GM23338 (cell line): ENCODE measurements around the gene SLC30A5. TPM values are rescaled to one million over a fixed set of nuclear protein-coding genes. Genes with fewer than 3 reads are reported as not detected.

ENCODE experiments used
- ATAC-seq: fragments of 200-7000 bp; cut with Tn5 transposase; 3 replicates; pipeline ENCODE4 v1.9.1; 2020
- DNase-seq: peaks from one replicate; pipeline ENCODE4 v3.0.0-alpha.2; 2015; ENCODE audit warnings: low spot score
- H2AFZ ChIP-seq: fragments of 200-600 bp; sonication (generic); 2 replicates; pipeline ENCODE4 v1.8.0; 2016; ENCODE audit warnings: antibody characterized with exemption, mild to moderate bottlenecking, moderate library complexity
- H3F3A ChIP-seq: fragments of 200-600 bp; sonication (generic); replicated peaks from 2 replicates; pipeline ENCODE4 v1.8.0; 2017; ENCODE audit warnings: antibody characterized with exemption, mixed run types, low read depth
- H3K27ac ChIP-seq: fragments of 200-600 bp; sonication (generic); 2 replicates; pipeline ENCODE4 v1.6.1; 2016; ENCODE audit warnings: low read depth
- H3K27me3 ChIP-seq: fragments of 200-600 bp; sonication (generic); 2 replicates; pipeline ENCODE4 v1.8.0; 2016; ENCODE audit warnings: mild to moderate bottlenecking, mixed run types, moderate library complexity; ENCODE audit not compliant: insufficient read depth
- H3K36me3 ChIP-seq: fragments of 200-600 bp; sonication (generic); 2 replicates; pipeline ENCODE4 v1.8.0; 2016; ENCODE audit warnings: mild to moderate bottlenecking; ENCODE audit not compliant: insufficient read depth
- H3K4me1 ChIP-seq: fragments of 200-600 bp; sonication (generic); 2 replicates; pipeline ENCODE4 v1.8.0; 2016; ENCODE audit warnings: mild to moderate bottlenecking, moderate library complexity; ENCODE audit not compliant: insufficient read depth
- H3K4me2 ChIP-seq: fragments of 200-600 bp; sonication (generic); 2 replicates; pipeline ENCODE4 v1.7.1; 2017; ENCODE audit warnings: mixed run types
- H3K4me3 ChIP-seq: fragments of 200-600 bp; sonication (generic); 2 replicates; pipeline ENCODE4 v1.6.1; 2016; ENCODE audit warnings: mixed run types
- H3K79me2 ChIP-seq: fragments of 200-600 bp; sonication (generic); replicated peaks from 2 replicates; pipeline ENCODE4 v1.8.0; 2017; ENCODE audit warnings: mild to moderate bottlenecking; ENCODE audit not compliant: insufficient read depth
- H3K9me2 ChIP-seq: fragments of 200-600 bp; sonication (generic); 2 replicates; pipeline ENCODE4 v1.8.0; 2017; ENCODE audit not compliant: insufficient read depth
- H4K20me1 ChIP-seq: fragments of 200-600 bp; sonication (generic); replicated peaks from 2 replicates; pipeline ENCODE4 v1.8.0; 2017; ENCODE audit warnings: mild to moderate bottlenecking; ENCODE audit not compliant: insufficient read depth
- H3K27ac Mint-ChIP-seq: 2 replicates; pipeline ENCODE4 v1.8.0; 2020; ENCODE audit warnings: inconsistent platforms, mild to moderate bottlenecking, moderate library complexity, mixed read lengths
- H3K27me3 Mint-ChIP-seq: 3 replicates; pipeline ENCODE4 v1.8.0; 2022; ENCODE audit warnings: low read depth, mild to moderate bottlenecking, moderate library complexity, mixed read lengths, inconsistent platforms; ENCODE audit not compliant: insufficient read depth, poor library complexity
- H3K36me3 Mint-ChIP-seq: 3 replicates; pipeline ENCODE4 v1.8.0; 2021; ENCODE audit warnings: low read depth, mild to moderate bottlenecking, inconsistent platforms, moderate library complexity, mixed read lengths
- H3K4me1 Mint-ChIP-seq: 3 replicates; pipeline ENCODE4 v1.8.0; 2020; ENCODE audit warnings: mild to moderate bottlenecking, inconsistent platforms, mixed read lengths
- H3K4me3 Mint-ChIP-seq: 3 replicates; pipeline ENCODE4 v1.8.0; 2021; ENCODE audit warnings: moderate library complexity, mild to moderate bottlenecking, inconsistent platforms, mixed read lengths
- H3K9me3 Mint-ChIP-seq: 3 replicates; pipeline ENCODE4 v1.8.0; 2020; ENCODE audit warnings: moderate library complexity, mild to moderate bottlenecking, inconsistent platforms, mixed read lengths
- CREB1 ChIP-seq: fragments of 250-450 bp; sonication (Bioruptor Pico); IDR thresholded peaks from 2 replicates; pipeline ENCODE4 v1.5.0; 2020; ENCODE audit warnings: low read depth, mild to moderate bottlenecking, moderate library complexity
- POLR2AphosphoS5 ChIP-seq: IDR thresholded peaks from 2 replicates; pipeline ENCODE4 v1.6.1; 2016; ENCODE audit warnings: antibody characterized with exemption, low read depth
- STAT1 ChIP-seq: IDR thresholded peaks from one replicate; pipeline ENCODE4 v1.6.1; 2016; ENCODE audit warnings: antibody characterized with exemption; ENCODE audit not compliant: unreplicated experiment
- polyA plus RNA-seq: library from polyadenylated mRNA; unstranded; fragments of >200 nt; fragmentation: Nextera tagmentation; extraction: Ambion mirVana; gene quantifications from 2 replicates; pipeline ENCODE4 v1.2.1, GENCODE V29; 2016
- total RNA-seq: library from RNA; depleted of rRNA; stranded (reverse); fragments of >200 nt; shearing (Covaris generic); gene quantifications from 2 replicates; pipeline ENCODE4 v1.2.3, GENCODE V29; 2014
- TF ChIP-seq, protein P1 (sequence below): fragments of 250-450 bp; sonication (Bioruptor Pico); IDR thresholded peaks from 2 replicates; pipeline ENCODE4 v1.5.0; 2020; ENCODE audit warnings: mild to moderate bottlenecking, moderate library complexity

Gene SLC30A5
- total and polyA plus RNA-seq, 2 experiments from 2014 or later, result 38.2 to 43.2 TPM

DNA sequence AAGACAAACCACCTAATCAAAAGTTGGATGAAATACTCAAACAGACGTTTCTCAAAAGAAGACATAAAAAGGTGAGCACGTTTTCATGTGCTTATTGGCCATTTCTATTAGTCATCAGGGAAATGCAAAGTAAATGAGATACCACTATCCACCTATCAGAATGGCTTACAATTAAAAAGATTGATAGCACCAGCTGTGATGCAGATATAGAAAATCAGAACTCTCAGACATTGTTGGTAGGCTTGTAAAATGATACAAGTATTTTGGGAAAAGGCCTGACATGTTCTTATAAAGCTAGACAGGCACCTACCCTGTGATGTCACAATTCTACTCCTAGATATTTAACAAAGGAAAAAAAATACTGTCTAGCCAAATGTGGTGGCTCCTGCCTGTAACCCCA lies 44.0 kb upstream of the SLC30A5 start (continued):
- TF ChIP-seq, protein P1, sequence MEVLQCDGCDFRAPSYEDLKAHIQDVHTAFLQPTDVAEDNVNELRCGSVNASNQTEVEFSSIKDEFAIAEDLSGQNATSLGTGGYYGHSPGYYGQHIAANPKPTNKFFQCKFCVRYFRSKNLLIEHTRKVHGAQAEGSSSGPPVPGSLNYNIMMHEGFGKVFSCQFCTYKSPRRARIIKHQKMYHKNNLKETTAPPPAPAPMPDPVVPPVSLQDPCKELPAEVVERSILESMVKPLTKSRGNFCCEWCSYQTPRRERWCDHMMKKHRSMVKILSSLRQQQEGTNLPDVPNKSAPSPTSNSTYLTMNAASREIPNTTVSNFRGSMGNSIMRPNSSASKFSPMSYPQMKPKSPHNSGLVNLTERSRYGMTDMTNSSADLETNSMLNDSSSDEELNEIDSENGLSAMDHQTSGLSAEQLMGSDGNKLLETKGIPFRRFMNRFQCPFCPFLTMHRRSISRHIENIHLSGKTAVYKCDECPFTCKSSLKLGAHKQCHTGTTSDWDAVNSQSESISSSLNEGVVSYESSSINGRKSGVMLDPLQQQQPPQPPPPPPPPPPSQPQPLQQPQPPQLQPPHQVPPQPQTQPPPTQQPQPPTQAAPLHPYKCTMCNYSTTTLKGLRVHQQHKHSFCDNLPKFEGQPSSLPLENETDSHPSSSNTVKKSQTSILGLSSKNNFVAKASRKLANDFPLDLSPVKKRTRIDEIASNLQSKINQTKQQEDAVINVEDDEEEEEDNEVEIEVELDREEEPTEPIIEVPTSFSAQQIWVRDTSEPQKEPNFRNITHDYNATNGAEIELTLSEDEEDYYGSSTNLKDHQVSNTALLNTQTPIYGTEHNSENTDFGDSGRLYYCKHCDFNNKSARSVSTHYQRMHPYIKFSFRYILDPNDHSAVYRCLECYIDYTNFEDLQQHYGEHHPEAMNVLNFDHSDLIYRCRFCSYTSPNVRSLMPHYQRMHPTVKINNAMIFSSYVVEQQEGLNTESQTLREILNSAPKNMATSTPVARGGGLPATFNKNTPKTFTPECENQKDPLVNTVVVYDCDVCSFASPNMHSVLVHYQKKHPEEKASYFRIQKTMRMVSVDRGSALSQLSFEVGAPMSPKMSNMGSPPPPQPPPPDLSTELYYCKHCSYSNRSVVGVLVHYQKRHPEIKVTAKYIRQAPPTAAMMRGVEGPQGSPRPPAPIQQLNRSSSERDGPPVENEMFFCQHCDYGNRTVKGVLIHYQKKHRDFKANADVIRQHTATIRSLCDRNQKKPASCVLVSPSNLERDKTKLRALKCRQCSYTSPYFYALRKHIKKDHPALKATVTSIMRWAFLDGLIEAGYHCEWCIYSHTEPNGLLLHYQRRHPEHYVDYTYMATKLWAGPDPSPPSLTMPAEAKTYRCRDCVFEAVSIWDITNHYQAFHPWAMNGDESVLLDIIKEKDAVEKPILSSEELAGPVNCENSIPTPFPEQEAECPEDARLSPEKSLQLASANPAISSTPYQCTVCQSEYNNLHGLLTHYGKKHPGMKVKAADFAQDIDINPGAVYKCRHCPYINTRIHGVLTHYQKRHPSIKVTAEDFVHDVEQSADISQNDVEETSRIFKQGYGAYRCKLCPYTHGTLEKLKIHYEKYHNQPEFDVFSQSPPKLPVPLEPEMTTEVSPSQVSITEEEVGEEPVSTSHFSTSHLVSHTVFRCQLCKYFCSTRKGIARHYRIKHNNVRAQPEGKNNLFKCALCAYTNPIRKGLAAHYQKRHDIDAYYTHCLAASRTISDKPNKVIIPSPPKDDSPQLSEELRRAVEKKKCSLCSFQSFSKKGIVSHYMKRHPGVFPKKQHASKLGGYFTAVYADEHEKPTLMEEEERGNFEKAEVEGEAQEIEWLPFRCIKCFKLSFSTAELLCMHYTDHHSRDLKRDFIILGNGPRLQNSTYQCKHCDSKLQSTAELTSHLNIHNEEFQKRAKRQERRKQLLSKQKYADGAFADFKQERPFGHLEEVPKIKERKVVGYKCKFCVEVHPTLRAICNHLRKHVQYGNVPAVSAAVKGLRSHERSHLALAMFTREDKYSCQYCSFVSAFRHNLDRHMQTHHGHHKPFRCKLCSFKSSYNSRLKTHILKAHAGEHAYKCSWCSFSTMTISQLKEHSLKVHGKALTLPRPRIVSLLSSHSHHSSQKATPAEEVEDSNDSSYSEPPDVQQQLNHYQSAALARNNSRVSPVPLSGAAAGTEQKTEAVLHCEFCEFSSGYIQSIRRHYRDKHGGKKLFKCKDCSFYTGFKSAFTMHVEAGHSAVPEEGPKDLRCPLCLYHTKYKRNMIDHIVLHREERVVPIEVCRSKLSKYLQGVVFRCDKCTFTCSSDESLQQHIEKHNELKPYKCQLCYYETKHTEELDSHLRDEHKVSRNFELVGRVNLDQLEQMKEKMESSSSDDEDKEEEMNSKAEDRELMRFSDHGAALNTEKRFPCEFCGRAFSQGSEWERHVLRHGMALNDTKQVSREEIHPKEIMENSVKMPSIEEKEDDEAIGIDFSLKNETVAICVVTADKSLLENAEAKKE, result no peak

DNA sequence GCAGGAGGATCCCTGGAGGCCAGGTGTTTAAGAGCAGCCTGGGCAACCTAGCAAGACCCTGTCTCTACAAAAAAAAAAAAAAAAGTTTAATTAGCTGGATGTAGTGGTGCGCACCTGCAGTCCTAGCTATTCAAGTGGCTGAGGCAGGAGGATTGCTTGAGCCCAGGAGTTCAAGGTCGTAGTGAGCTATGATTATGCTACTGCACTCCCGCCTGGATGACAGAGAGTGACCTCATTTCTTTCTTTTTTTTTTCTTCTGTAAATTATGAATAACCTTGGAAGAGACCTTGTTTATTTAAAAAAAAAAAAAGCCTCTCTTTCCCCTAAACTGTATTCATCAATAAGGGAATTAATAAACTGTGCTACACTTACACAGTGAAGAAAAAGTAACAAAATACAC lies 43.6 kb upstream of the SLC30A5 start:
- no peak for ATAC-seq
- no peaks in the 10 kb centered on the region; the same call in 2 of the 3 replicates for H3K9me3 Mint-ChIP-seq
- Histone ChIP-seq H4K20me1 (no peaks in the 10 kb centered on the region), H3K36me3 (no peaks in the 10 kb centered on the region), H2AFZ (no peak overlapping the region), H3K4me3 (no peak overlapping the region), H3K9me2 (no peaks in the 10 kb centered on the region), H3F3A (no peaks in the 10 kb centered on the region), H3K27me3 (no peaks in the 10 kb centered on the region), H3K4me2 (no peak overlapping the region), H3K4me1 (no peaks in the 10 kb centered on the region), H3K27ac (no peak overlapping the region), H3K79me2 (no peaks in the 10 kb centered on the region)
- H3K4me3 Mint-ChIP-seq, result no peak overlapping the region
- peaks cover 2% of the 10 kb centered on the region for H3K27me3 Mint-ChIP-seq
- DNase-seq, result no peak
- TF ChIP-seq CREB1 (CRISPR knock-in tag) (no peak), STAT1 (no peak), POLR2AphosphoS5 (no peak)
- TF ChIP-seq, protein P1, result no peak
- H3K27ac Mint-ChIP-seq, result no peak overlapping the region
- no peaks in the 10 kb centered on the region for H3K36me3 Mint-ChIP-seq
- no peaks in the 10 kb centered on the region for H3K4me1 Mint-ChIP-seq
